CD4-positive, alpha-beta T cell (primary cell): Measurements from ENCODE around the gene PER3. TPM values are rescaled to one million over a fixed set of nuclear protein-coding genes. Genes with fewer than 3 reads are reported as not detected.

ENCODE experiments used
- ATAC-seq: fragments of 200-7000 bp; cut with Tn5 transposase; one replicate; pipeline ENCODE4 v1.10.0; 2022; ENCODE audit warnings: mild to moderate bottlenecking; ENCODE audit not compliant: poor library complexity
- CTCF ChIA-PET: fragments of 350-600 bp; sonication (Branson Sonifier 250); formaldehyde crosslinking; loops from one replicate; lab custom pipeline; 2021; ENCODE audit warnings: antibody characterized with exemption, inconsistent platforms; lab: Charles Lee
- POLR2A ChIA-PET: fragments of 350-600 bp; sonication (Branson Sonifier 250); formaldehyde crosslinking; loops from one replicate; lab custom pipeline; 2021; ENCODE audit warnings: antibody characterized with exemption, inconsistent platforms; lab: Charles Lee
- DNase-seq, 14 experiments: peaks; one replicate each; pipeline ENCODE4 v3.0.0-alpha.2; 2013 to 2020; ENCODE audit warnings: mixed read lengths in 2 of 14
- H3K27ac ChIP-seq, 2 donors: one replicate each; pipeline versions ENCODE4 v1.5.1 to v1.7.0; 2013; ENCODE audit warnings: low read length in 2 of 2, low read depth in 1 of 2, mild to moderate bottlenecking in 1 of 2
- H3K27me3 ChIP-seq, 2 experiments: 1 replicate in 1 of 2; 2 replicates in 1 of 2; pipeline versions ENCODE4 v1.6.1 to v1.7.0; 2013; ENCODE audit warnings: low read length in 2 of 2, control low read depth in 1 of 2, mild to moderate bottlenecking in 1 of 2, moderate library complexity in 1 of 2; ENCODE audit not compliant: insufficient read depth in 2 of 2, control insufficient read depth in 1 of 2
- H3K36me3 ChIP-seq: one replicate; pipeline ENCODE4 v1.6.1; 2013; ENCODE audit warnings: low read length, control low read depth; ENCODE audit not compliant: insufficient read depth
- H3K4me1 ChIP-seq: one replicate; pipeline ENCODE4 v1.6.1; 2013; ENCODE audit warnings: low read length, control low read depth; ENCODE audit not compliant: insufficient read depth
- H3K4me3 ChIP-seq: one replicate; pipeline ENCODE4 v1.5.1; 2013; ENCODE audit warnings: mild to moderate bottlenecking, low read length, moderate library complexity
- H3K9me3 ChIP-seq, 2 experiments: 1 replicate in 1 of 2; 2 replicates in 1 of 2; pipeline versions ENCODE4 v1.6.1 to v1.7.0; 2013; ENCODE audit warnings: low read length in 2 of 2, mild to moderate bottlenecking in 2 of 2, control low read depth in 1 of 2, moderate library complexity in 1 of 2; ENCODE audit not compliant: control insufficient read depth in 1 of 2, insufficient read depth in 1 of 2
- H3K27ac Mint-ChIP-seq: one replicate; pipeline ENCODE4 v1.8.0; 2020; ENCODE audit warnings: mixed read lengths
- H3K27me3 Mint-ChIP-seq: one replicate; pipeline ENCODE4 v1.8.0; 2021; ENCODE audit warnings: mixed read lengths
- H3K36me3 Mint-ChIP-seq: one replicate; pipeline ENCODE4 v1.8.0; 2021; ENCODE audit warnings: low read depth, mixed read lengths
- H3K4me1 Mint-ChIP-seq: one replicate; pipeline ENCODE4 v1.8.0; 2021; ENCODE audit warnings: low read depth, mixed read lengths
- H3K4me3 Mint-ChIP-seq: one replicate; pipeline ENCODE4 v1.8.0; 2020; ENCODE audit warnings: mild to moderate bottlenecking, mixed read lengths
- H3K9me3 Mint-ChIP-seq: one replicate; pipeline ENCODE4 v1.8.0; 2020; ENCODE audit warnings: mixed read lengths
- CTCF ChIP-seq: fragments of 200-600 bp; IDR thresholded peaks from one replicate; pipeline ENCODE4 v1.8.0; 2022; ENCODE audit warnings: antibody characterized with exemption, mild to moderate bottlenecking
- intact Hi-C, 2 experiments: fragments of 100-400 bp; cut with DNase I in 1 of 2; cut with micrococcal nuclease in 1 of 2; formaldehyde crosslinking; loops; one replicate each; pipeline versions ENCODE4 v1.15.1 to v1.9.0; 2023 to 2025; cut with DNase I, micrococcal nuclease
- total RNA-seq, 174 experiments: library from RNA in 2 of 174; stranded (reverse) in 2 of 174; gene quantifications; one replicate each; pipeline ENCODE4 v1.2.3 and lab custom pipeline; 2021 to 2026

PER3 gene
- total RNA-seq, 2 experiments from 2014 or later, result 10.1 to 11.4 TPM

GRCh38 chr1:7847599-7847998 lies 63.5 kb downstream of the PER3 start:
- intact Hi-C loops, result no loop called here
- Histone ChIP-seq H3K27ac (no peak overlapping the region), H3K4me3 (no peak overlapping the region), H3K36me3 (no peaks in the 10 kb centered on the region), H3K4me1 (no peaks in the 10 kb centered on the region), H3K27me3 (no peaks in the 10 kb centered on the region), H3K9me3 (no peaks in the 10 kb centered on the region)
- ATAC-seq (no peak), DNase-seq (no peak)
- ChIA-PET POLR2A (no interaction called here), CTCF (no interaction called here)
- Mint-ChIP-seq H3K4me3 (no peak overlapping the region), H3K27me3 (peaks cover 8% of the 10 kb centered on the region), H3K27ac (no peak overlapping the region), H3K9me3 (no peaks in the 10 kb centered on the region), H3K36me3 (peaks cover 17% of the 10 kb centered on the region), H3K4me1 (no peaks in the 10 kb centered on the region)
- TF ChIP-seq CTCF, result no peak

DNA sequence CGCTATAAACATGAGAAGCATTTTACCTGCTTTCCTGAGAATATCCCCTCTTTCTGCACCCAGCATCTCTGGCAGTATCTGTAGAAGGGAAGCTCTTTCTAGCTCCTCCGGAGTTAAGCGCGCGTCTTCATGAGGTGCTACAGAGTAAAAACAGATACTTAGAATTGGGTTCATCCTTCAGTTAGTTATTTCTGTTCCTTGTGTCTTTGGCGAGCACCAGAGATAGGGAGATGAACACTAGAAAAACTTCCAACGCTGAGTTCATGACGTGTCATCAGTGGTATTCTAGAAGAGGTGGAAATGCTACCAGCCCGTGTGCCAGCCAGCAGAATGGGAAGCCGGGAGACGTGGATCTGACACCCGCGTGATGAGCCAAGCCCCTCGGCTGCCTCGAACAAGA lies 66.7 kb downstream of the PER3 start:
- Histone ChIP-seq H3K9me3 (no peaks in the 10 kb centered on the region), H3K27me3 (no peaks in the 10 kb centered on the region), H3K4me1 (no peaks in the 10 kb centered on the region), H3K36me3 (no peaks in the 10 kb centered on the region), H3K27ac (no peak overlapping the region), H3K4me3 (no peak overlapping the region)
- ATAC-seq, result no peak
- CTCF ChIA-PET, result interaction anchor here (0.9 kb wide), 1 partner anchor 22 kb away, joined by 3 read pairs; no protein-coding TSS in a partner anchor
- H3K27me3 Mint-ChIP-seq, result peaks cover 18% of the 10 kb centered on the region
- no peak for TF ChIP-seq CTCF
- no peak overlapping the region for H3K4me3 Mint-ChIP-seq
- intact Hi-C loops, result no loop called here
- no peak overlapping the region for H3K27ac Mint-ChIP-seq
- H3K9me3 Mint-ChIP-seq, result no peaks in the 10 kb centered on the region
- H3K4me1 Mint-ChIP-seq, result no peaks in the 10 kb centered on the region
- no peaks in the 10 kb centered on the region for H3K36me3 Mint-ChIP-seq
- DNase-seq, result no peak
- POLR2A ChIA-PET, result no interaction called here

- ATAC-seq (no peak), DNase-seq (no peak)
- Histone ChIP-seq H3K9me3 (no peaks in the 10 kb centered on the region), H3K27ac (no peak within 1 kb of the TSS), H3K36me3 (no peaks in the 10 kb centered on the region), H3K4me3 (no peak within 1 kb of the TSS), H3K27me3 (no peaks in the 10 kb centered on the region), H3K4me1 (no peaks in the 10 kb centered on the region)
- intact Hi-C loops, result no loop called here
- Mint-ChIP-seq H3K4me1 (peaks cover 5% of the 10 kb centered on the region), H3K9me3 (no peaks in the 10 kb centered on the region), H3K36me3 (no peaks in the 10 kb centered on the region), H3K4me3 (no peak within 1 kb of the TSS), H3K27me3 (peaks cover 23% of the 10 kb centered on the region), H3K27ac (no peak within 1 kb of the TSS)
- ChIA-PET CTCF (interaction anchor here (0.6 kb wide), 1 partner anchor 751 kb away, joined by 3 read pairs; no protein-coding TSS in a partner anchor), POLR2A (no interaction called here)
- no peak for TF ChIP-seq CTCF
Measured at GRCh38 chr1:7852804-7853683, 69.0 kb downstream of the PER3 start, which contains the start of gene UTS2. Gene UTS2, minus strand, starts transcription at chr1:7853065. Its CDS starts 62 bp downstream, at chr1:7853003.
